ENCODE data around the gene LDLRAD3.

LDLRAD3 gene

DNA sequence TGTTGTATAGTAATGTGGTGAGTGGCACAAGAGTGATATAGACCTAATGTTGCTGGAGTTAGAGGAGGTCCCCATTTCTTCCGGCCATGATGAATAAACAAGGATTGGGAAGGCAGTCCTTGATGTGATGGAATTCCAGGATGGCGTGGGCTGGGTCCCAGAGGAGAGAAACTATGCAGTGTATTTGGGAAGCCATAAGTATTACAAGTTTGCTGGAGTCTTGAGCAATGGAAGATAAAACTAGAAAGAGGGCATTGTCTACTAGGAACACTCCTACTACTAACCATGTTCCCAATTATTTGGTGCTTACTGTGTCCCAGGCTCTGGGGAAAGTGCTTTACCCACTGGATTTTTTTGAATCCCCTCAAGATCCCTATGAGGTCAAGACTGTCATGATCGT is 20.0 kb downstream of the LDLRAD3 start:
- DNase-seq = no peak

DNA sequence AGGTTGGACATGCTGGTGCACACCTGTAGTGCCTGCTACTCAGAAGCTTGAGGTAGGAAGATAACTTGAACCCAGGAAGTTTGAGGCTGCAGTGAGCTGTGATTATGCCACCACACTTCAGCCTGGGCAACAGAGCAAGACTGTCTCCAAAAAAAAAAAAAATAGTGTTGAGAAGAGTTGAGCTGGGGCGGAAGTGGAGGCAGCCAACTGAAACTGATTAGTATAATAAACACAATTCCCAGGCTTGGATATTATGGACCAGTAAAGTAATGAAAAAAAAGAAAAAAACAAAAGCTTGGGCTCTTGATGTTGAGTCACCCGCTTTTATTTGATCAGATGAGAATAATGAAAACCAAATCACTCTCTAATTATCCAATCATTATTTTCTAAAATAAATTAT is 21.0 kb downstream of the LDLRAD3 start:
- DNase-seq = no peak

DNA sequence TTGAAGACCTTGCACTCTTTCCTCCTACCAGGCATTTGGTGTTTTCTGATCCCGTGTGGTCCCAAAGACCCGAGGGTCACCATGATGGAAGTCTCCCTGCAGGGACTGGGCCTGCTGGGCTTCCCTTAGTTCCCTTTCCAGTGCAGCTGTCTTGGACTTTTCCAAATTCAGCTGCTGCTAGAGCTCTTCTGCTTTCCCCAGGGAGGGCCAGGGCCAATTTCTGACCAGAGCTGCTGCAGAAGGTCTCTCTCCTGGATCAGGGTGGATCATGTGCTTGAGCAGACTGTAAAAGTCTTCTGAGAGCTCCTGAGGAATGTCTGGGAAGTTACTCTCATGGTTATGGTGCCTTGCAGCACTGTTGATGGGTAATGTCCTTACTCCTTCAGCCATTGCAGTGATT is 23.2 kb downstream of the LDLRAD3 start:
- DNase-seq = no peak

DNA sequence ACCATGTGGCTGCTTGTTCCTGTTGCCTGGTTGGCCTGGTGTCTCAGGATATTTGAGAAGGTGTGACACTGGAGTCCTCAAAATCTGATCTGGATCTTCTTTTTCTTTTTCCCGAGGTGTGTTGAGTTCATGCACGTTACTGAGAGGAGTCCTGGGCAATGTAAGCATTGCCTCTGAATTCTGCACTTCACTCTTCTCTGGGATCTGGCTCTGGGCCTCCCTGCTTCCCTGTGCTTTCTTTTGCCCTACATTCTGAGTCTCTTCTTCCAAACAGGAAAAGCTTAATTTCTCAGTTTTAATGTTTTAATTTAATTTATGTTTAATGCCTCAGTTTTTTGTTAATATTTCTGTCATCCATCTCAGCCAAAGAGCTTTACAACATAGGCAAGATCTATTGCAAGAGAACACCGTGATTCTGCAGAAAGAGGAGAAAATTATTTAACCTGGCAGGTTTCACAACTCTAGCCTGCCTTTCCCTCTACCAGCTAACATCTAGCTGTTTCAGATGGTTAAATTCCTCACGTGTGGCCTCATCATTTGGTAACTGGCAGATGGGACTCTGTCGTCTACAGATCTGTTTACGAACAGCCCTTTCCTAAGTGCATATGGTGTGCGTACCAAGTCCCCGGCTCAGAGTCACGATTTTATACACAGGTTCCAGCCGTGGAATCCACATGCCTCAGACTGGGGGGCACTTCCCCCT is 24.7 kb downstream of the LDLRAD3 start:
- DNase-seq = no peak

DNA sequence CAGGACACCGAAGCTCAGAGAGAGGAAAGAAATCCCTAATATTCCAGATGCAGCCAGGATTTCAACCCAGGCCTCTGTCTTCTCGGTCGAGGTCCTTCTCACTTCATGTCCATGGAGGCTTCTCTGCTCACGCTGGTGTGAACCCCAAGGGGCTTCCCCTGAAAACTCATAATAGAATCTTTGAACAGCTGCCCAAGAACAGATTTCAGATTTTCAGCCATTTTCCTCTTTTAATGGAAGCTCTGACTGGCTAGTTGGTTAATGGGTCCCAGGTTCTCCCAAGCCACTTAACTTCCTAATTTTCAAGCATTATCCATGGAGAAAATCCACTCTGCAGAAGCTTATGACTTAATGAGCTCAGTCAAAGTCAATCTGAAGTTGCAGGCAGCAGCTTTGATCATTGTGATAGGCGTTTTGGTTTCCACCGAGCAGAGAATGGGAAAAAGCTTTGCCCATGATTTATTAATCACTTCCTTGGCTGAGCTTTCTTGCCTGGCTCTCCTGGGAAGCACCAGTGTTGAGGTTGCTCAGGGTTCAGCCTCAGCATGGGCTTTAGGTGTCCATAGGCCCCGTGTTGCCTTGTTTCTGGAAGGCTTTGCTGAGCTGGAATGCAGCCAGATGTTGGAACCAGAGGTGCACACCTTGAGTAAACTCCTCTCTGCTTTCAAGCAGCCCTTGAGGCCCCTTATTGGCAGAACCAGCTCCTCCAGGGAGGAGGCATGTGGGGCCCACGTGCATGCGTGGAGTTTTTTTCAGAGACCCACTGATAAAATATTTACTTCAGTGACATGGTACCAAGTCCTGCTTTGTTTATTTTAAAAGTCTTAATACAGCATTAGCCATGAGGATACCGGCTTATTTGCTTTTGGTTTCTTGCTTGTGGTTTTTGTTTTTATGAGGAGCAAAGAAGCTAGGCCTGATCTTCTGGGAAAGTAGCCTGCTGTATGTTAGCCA is 25.5 kb downstream of the LDLRAD3 start:
- DNase-seq = no peak

DNA sequence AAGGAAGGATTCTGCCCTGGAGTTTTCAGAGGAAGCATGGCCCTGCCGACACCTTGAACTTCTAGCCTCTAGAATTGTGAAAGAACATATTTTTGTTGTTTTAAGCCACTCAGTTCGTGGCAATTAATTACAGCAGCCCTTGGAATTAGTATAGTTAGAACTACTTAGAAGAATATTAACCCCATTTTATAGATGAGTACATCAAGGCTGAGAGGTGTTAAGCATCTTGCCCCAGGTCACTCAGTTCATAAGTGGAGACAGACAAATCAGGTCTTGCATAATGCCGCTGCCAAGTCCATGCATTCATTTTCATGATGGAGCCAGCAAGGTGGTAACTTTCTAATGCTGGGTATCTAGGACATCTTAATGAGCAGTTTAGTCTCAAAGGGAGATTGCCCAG is 26.6 kb downstream of the LDLRAD3 start:
- DNase-seq = no peak

DNA sequence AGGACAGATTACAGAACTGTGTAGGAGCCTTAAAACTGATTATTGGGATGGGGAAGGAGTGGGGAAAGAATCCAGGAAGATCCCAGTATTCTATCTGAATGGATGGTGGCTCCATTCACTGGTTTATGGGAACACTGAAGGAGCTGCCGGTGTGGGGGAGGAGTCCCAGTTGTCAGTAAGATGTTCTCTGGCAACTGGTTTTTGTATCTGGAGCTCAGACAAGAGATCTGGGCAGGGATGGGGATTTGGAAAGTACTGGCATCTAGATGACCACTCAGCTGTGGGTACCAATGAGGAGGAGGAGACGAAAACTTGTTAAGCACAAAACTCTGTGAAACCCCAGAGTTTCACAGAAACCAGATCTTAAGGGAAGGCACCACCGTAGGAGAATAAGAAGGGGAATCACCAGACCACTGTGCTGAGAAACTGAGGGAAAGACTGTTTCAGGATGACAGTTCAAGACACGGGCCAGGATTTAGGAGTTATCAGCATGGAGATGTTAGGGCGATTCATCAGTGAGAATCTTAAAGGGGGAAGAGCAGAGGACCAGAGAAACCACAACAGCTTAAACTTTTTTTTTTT is 28.1 kb downstream of the LDLRAD3 start:
- DNase-seq = no peak

DNA sequence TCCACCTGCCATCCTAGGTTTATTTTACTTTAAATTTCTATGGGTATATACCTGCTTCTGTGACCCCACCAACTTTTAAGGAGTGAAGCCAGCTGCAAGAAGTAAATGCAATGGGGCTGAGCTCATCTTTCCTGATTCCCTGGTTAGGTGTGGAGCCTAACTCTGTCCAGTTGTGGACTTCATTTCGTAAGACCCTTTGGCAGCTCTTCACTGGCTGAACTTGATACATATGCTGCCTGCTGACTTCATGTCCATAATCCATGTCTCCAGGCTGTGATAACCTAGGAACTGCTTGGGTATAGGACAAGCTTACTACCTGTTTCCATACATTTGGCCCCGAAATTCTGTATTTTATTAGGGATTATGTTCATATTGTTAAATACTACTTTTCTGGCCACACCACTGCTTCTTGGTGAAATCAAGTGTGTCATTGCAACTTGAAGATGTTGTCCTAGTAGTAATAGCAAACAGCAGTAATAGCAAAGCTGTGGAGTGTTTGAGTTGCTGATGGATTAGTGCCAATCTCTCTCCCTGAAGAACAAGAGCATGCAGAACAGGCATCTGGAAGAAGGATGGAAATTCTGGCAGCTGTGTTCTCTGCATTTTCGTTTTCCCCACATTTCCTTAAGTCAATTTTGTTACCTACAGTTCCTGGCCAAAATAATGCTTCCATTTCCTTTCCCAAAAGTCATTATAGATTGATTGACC is 31.2 kb downstream of the LDLRAD3 start:
- no peak for DNase-seq

DNA sequence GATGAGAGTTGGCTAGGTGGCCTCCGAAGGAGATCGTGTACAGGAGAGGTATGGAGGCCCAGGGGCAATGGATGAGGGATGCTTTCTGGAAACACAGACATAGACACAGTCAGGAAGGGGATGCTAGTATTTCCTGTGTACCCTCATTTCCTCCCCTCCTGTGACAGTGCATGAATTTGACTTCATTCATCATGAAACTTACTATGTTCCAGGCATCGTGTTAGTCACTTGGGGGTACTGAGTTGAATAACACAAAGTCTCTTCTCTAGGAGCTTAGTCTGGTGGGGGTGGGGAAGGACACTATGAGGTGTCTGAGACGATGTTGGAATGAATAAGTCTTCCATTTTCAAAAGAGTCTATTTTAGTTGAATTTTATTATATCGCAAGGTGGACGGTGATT is 32.6 kb downstream of the LDLRAD3 start:
- DNase-seq = no peak

DNA sequence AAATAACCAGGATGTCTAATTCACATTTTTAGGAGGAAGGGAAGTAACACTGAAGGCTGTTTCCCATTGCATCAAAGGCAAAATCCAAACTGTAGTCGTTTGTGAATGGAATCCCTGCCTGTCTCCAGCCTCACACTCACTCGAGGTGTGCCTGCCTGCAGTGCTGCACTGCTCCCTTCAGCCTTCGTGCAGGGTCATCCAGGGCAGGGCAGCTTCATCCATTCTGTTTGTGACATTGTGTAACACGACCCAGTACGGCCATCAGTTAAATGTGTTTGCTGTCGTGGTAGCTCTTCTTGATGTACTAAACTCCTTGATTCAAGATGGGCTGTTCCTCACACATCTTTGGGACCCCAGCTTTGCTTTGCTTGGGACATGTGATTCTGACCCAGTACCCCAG is 34.3 kb downstream of the LDLRAD3 start:
- DNase-seq = no peak

DNA sequence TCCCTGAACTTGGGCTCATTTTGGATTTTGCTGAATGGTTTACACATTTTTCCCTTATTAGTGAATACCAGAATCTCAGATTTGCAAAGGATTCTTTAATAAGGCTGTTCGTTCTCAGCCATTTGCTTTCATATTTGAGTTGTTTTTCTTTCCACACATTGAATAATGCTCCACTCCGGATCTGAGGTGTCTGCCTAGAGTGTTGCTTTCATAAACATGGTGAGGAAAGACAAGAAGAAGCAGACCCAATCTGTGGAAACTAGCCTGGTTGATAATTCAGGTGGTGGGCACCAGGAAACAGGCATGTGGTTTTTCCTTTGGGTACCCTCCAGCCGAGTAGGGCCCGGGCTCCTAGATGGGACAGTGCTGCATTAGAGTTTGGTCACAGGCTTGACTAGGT is 35.0 kb downstream of the LDLRAD3 start:
- DNase-seq = no peak

DNA sequence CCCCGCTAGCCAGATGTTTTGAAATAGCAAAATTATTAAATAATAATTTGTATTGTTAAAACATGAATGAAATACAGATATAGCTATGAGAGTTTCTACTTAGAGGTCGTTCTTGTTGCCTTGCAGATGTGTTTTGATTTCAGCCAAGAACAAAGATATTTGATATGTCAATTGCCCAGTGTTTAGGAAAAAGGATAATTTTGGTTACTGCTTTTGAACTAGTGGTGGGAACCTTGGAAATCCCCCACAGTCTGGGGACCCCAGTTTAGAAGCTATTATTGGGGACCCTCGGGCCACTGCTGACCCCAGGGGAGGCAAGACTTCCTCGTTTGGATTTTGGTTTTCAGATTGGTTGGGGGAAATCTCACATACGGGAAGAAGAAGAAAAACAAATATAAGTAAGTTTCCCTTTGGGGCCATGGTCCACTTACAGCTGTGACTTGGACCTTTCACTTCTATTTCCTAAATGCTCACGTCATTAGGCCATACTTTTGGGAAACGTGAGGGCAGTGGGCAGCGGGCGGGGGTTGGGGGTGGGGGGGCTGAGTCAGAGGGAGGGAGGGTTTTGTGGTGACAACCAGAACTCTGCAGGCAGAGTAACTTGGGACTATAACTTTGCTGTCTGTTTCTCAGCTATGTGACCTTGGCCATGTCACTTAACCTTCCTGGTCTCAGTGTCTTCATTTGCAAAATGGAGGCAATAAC is 37.0 kb downstream of the LDLRAD3 start:
- DNase-seq = no peak

DNA sequence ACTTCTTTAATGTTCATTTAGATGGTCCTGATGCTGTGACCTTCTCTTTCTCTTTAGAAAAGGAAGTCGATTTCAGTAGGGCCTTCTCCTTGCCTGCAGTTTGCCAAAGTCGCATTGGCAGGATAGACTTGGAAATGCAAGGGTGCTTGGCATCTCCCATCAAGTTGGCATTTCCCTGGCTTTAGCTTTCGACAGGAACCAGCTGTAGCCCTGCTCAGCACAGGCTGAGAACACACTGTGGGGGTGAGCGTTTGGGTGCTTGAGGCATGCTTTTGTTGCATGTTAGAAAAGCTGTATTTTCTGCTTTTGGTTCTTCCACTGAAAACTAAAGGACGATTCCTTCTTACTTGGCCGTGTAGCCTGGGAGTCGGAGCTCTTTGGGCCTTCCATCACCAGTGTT is 37.7 kb downstream of the LDLRAD3 start:
- no peak for DNase-seq

DNA sequence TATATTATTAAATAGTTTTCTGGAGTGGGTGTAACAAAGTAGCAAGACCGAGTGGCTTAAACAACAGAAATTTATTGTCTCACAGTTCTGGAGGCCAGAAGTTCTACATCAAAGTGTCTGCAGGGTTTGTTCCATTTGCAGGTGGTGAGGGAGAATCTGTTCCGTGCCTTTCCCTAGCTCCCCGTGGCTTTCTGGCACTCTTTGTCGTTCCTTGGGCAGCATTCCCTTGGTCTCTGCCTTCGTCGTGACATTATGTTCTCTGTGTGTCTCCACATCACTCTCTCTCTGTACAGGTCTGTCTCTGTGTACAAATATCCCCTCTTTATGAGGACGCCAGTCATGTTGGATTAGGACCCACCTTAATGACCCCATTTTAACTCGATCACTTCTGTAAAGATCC is 38.2 kb downstream of the LDLRAD3 start:
- no peak for DNase-seq

DNA sequence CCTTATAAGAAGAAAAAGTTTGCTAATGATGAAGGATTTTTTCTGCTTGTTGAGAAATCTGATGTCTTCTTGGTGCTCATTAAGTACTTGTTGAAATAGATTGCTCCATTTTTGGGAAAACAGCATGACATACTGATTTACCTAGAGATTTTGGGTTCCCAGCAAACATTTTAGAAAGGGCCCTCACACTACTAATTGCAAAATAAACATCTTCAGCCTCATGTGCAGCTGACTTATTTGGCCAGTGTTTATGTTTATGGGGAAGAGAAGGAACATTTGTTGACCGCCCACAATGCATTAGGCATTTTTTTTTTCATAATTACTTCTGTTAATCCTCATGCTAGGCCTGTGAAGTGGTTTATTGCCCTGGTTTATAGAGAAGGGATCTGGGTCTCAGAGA is 40.1 kb downstream of the LDLRAD3 start:
- no peak for DNase-seq

DNA sequence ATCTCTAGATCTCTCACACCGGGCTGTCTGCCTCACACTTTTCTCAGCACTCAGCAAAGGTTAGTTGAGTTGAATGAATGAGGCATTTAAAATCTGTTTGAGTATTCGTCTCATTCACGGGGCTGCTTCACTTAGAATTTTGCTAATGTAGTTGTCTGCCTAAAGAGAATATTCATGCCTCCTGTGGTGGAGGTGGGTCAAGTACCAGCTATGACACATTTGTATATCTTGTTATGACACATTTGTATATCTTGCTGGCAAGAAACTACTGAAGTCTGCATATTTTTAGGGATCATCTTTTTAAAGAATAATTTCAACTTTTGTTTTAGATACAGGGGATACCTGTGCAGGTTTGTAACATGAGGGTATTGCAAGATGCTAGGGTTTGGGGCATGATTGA is 43.1 kb downstream of the LDLRAD3 start:
- no peak for DNase-seq

DNA sequence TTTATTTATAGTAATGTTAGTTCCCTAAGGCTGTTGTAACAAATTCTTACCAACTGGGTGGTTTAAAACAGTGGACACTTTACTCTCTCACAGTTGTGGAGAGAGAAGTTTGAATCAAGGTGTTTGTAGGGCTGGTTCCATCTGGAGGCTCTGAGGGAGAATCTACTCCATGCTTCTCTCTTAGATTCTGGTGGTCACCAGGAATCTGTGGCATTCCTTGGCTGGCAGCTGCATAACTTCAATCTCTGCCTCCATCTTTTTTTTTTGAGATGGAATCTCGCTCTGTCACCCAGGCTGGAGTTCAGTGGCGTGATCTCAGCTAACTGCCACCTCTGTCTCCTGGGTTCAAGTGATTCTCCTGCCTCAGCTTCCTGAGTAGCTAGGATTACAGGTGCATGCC is 46.3 kb downstream of the LDLRAD3 start:
- DNase-seq = no peak

DNA sequence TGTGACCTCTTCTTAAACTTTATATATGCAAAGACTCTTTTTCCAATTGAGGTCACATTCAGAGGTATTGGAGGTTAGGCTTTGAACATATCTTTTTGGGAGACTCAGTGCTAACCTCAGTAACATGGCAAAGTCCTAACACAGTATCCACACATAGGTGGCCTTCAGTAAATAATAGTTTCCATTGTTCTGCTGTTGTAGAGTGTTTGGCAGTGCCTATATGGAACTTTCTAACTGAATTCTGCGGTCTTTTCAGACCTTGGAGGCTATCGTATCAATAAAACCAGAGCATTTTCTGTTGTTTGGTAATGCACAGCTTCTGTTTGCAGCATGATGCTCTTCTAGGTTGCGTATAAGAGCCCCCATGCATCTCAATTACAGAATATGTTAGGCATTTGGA is 47.0 kb downstream of the LDLRAD3 start:
- no peak for DNase-seq

DNA sequence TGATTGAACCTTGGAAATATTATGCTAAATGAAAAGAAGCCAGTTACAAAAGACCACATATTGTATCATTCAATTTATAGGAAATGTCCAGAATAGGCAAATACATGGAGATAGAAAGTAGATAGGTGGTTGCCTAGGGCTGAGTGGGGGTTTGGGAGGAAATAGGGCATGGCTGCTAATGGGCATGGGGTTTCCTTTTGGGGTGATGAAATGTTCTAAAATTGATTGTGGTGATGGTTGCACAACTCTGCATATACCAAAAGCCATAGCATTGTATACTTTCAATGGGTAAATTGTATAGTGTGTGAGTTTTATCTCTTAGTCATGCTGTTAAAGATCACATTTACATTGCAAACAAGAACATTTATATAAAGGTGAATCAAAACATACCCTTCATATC is 48.7 kb downstream of the LDLRAD3 start:
- no peak for DNase-seq

DNA sequence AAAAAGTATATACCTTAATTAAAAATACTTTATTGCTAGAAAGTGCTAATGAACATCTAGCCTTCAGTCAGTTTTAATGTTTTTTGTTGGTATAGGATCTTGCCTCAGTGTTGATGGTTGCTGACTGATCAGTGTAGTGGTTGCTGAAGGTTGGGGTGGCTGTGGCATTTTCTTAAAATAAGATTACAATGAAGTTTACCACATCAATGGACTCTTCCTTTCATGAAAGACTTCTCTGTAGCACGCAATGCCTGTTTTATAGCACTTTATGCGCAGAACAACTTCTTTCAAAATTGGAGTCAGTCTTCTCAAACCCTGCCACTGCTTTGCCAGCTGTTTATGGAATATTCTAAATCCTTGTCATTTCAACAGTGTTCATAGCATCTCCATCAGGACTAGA is 50.6 kb downstream of the LDLRAD3 start:
- no peak for DNase-seq

DNA sequence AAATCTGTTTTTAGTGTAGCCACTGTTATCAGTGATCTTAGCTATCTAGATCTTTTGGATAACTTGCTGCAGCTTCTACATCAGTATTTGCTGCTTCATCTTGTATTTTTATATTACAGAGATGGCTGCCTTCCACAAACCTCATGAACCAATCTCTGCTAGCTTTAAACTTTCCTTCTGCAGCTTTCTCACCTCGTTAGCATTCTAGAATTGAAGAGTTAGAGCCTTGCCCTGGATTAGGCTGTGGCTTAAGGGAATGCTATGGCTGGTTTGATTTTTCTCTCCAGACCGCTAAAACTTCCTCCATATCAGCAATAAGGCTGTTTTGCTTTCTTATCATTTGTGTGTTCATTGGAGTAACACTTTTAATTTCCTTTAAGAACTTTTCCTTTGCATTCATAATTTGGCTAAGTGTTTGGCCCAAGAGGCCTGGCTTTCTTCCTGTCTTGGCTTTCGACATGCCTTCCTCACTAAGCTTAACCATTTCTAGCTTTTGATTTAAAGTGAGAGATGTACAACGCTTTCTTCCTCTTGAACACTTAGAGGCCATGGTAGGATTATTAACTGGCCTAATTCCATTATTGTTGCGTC is 51.9 kb downstream of the LDLRAD3 start:
- no peak for DNase-seq

DNA sequence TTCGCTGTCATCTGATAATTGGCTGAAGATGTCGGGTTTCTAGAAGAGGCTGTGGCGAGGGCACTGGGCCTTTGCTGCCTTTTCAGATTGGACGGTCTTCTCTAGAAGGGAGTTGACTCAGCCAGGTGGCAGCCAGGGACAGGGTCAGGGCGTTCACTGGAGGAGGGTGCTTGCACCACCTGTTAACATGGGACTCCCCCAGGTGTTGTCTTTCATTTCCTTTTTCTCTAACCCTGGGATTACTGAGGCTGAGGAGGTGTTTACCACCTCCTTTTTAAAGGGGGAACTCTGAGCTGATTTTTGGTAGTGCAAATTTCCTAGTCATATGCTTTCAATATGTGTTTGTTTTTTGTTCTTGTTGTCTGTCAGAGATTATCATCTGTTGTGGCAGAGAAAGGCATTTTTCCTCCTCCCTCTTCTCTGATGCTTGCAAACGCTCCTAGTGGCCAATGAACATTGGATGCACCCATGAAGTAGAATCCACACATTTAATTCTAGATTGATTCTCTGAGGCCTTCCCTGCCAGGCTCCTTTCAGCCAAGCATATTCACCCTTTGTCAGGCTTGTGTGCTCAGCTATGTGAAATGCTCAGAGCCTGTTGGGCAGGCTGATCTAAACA is 54.1 kb downstream of the LDLRAD3 start:
- no peak for DNase-seq

Measured in NCI-H1092 (cell line).